DOHH2 (cell line): ENCODE measurements around the gene ODR4.

Experiments used
- EZH2phosphoT487 ChIP-seq: fragments of 200-600 bp; sonication (generic); IDR thresholded peaks from 2 replicates; pipeline ENCODE4 v1.6.1; 2017; ENCODE audit warnings: borderline replicate concordance, mild to moderate bottlenecking, antibody characterized with exemption, low read length, moderate library complexity, mixed read lengths
- TF ChIP-seq, protein P1 (sequence below): fragments of 200-600 bp; sonication (generic); IDR thresholded peaks from one replicate; pipeline ENCODE4 v1.5.1; 2014; ENCODE audit warnings: antibody characterized with exemption, mild to moderate bottlenecking, low read depth, low read length; ENCODE audit not compliant: poor library complexity, severe bottlenecking

DNA sequence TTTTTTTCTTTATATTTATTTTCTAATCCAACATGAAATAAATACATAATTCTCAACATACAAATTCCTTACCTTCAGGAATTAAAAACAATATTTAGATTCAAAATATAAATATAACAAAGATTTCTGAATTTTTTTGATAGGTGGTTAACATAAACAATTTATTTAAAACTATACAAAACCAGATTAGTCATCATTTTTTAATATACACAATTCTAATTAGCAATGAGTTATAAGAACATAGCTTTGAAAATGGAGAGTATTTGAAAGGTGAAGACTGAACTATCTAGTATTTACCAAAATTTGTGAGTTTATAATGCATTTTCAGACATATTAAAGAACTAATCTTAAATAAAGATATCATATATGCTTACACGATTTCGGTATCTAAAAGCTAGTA, 38.1 kb upstream of the ODR4 start:
- TF ChIP-seq, protein P1, sequence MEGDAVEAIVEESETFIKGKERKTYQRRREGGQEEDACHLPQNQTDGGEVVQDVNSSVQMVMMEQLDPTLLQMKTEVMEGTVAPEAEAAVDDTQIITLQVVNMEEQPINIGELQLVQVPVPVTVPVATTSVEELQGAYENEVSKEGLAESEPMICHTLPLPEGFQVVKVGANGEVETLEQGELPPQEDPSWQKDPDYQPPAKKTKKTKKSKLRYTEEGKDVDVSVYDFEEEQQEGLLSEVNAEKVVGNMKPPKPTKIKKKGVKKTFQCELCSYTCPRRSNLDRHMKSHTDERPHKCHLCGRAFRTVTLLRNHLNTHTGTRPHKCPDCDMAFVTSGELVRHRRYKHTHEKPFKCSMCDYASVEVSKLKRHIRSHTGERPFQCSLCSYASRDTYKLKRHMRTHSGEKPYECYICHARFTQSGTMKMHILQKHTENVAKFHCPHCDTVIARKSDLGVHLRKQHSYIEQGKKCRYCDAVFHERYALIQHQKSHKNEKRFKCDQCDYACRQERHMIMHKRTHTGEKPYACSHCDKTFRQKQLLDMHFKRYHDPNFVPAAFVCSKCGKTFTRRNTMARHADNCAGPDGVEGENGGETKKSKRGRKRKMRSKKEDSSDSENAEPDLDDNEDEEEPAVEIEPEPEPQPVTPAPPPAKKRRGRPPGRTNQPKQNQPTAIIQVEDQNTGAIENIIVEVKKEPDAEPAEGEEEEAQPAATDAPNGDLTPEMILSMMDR: no peak
- TF ChIP-seq EZH2phosphoT487: no peak
